ENCODE results near the gene HOXB9. TPM values are rescaled to one million over a fixed set of nuclear protein-coding genes. Genes with fewer than 3 reads are reported as not detected.

HOXB9 gene
- total and polyA plus RNA-seq, 2 donors (not counting 1 experiment from before 2014, with no cell fraction given) = not detected

DNA sequence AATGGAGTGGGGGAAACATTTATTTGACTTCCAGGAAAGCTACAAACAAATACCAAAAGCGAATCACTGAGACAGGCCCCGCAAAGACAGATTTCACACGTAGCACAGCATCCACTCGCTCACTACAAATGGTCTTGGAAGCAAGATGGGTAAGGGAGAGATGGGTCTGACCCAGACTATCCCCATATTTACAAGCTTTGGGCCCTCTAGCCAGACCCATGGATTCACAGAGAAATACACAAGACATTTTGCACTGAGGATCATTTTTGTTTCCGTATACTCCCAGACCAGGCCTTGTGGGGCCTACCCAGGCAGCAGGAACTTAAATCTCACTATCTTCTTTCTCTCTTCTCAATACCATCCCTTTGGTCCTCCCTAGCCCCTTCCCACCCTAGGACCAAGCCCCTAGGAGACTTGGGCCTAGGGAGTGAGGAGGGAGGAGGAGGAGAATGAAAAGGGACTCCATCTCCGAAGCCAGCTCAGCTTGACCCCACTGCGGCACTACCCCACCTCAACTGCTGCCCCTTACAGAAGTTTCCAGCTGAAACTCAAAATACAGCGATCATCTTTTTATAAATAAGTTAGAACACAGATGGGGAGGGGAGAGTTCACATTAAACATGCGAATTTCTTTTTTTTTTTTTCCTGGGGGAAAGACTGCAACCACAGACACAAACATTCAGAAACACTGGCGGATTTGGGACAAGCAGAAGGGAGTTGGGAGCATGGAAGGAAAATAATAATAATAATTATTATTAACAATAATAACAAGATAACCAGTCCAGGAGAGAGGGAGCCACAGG, 34.7 kb downstream of the HOXB9 start:
- Histone ChIP-seq H3K9ac (ENCODE audit: insufficient read depth, low read length) (peak overlapping the region; percentile 94), H3K4me2 (ENCODE audit: extremely low read depth, insufficient read depth, low read length) (peak overlapping the region; percentile 98), H4K20me1 (ENCODE audit: control insufficient read depth, extremely low read depth, insufficient read depth, low read length) (no peaks in the 10 kb centered on the region), H3K4me1 (ENCODE audit: control insufficient read depth, extremely low read depth, insufficient read depth, low read length) (peaks cover 2% of the 10 kb centered on the region), H3K27ac (ENCODE audit: insufficient read depth, low read length) (peak overlapping the region; percentile 98), H2AFZ (ENCODE audit: low read length) (no peak overlapping the region), H3K79me2 (ENCODE audit: control insufficient read depth, insufficient read depth, low read length) (peaks cover 97% of the 10 kb centered on the region), H3K27me3 (ENCODE audit: control insufficient read depth, insufficient read depth, low read length) (no peaks in the 10 kb centered on the region), H3K4me3 (replicated peaks in 1 of 4; ENCODE audit: control extremely low read depth in 1 of 4, insufficient read depth in 1 of 4, low read depth in 3 of 4, low read length in 4 of 4) (peak overlapping the region; percentile 83 to 98 (median 92)), H3K9me3 (ENCODE audit: control insufficient read depth, insufficient read depth, low read depth, low read length) (no peaks in the 10 kb centered on the region), H3K36me3 (ENCODE audit: control insufficient read depth, insufficient read depth, low read length) (peaks cover 4% of the 10 kb centered on the region)
- no peak for TF ChIP-seq EZH2 (IDR thresholded peaks at IDR 0.05; ENCODE audit: low read length, missing control alignments)
- TF ChIP-seq, protein P1, sequence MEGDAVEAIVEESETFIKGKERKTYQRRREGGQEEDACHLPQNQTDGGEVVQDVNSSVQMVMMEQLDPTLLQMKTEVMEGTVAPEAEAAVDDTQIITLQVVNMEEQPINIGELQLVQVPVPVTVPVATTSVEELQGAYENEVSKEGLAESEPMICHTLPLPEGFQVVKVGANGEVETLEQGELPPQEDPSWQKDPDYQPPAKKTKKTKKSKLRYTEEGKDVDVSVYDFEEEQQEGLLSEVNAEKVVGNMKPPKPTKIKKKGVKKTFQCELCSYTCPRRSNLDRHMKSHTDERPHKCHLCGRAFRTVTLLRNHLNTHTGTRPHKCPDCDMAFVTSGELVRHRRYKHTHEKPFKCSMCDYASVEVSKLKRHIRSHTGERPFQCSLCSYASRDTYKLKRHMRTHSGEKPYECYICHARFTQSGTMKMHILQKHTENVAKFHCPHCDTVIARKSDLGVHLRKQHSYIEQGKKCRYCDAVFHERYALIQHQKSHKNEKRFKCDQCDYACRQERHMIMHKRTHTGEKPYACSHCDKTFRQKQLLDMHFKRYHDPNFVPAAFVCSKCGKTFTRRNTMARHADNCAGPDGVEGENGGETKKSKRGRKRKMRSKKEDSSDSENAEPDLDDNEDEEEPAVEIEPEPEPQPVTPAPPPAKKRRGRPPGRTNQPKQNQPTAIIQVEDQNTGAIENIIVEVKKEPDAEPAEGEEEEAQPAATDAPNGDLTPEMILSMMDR (conservative IDR thresholded peaks at IDR 0.05 in 1 of 2, IDR thresholded peaks at IDR 0.05 in 1 of 2; ENCODE audit: low read depth in 1 of 2, low read length in 2 of 2) = no peak
- DNase-seq (ENCODE audit: low read depth in 2 of 2) = peak in 1 of 2 donors; percentile 38

DNA sequence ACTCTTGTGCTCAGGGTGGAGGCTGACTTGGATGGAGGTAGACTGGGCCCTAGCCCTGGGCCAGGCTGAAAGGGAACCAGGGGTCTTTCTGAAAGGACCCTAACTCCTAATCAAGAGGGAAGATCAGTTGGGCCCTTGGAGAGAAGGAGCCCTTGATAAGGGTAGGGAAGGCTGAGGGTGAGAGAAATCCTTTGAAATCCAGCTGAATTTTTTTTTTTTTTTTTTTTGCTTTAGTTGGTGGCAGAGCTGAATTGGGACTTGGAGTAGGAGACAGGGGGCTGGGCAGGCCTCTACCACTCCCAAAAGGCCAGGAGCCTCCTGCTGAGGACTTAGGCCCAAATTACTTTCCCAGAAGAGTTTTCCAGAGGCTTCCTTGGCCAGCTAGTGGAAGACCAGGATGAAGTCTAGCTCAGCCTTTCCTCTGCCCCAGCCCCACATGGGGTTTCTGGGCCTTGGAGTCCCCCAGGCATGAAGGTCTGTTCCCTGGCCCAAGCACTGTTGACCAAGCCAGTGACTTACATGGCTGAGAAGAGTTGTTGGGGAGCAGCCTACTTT, 35.5 kb downstream of the HOXB9 start:
- no peaks in the 10 kb centered on the region for H3K27me3 ChIP-seq (ENCODE audit: control insufficient read depth, insufficient read depth, low read length)
- H3K4me2 ChIP-seq (ENCODE audit: extremely low read depth, insufficient read depth, low read length) = peak overlapping the region; percentile 98
- peaks cover 2% of the 10 kb centered on the region for H3K4me1 ChIP-seq (ENCODE audit: control insufficient read depth, extremely low read depth, insufficient read depth, low read length)
- peaks cover 5% of the 10 kb centered on the region for H3K36me3 ChIP-seq (ENCODE audit: control insufficient read depth, insufficient read depth, low read length)
- no peaks in the 10 kb centered on the region for H4K20me1 ChIP-seq (ENCODE audit: control insufficient read depth, extremely low read depth, insufficient read depth, low read length)
- peaks cover 97% of the 10 kb centered on the region for H3K79me2 ChIP-seq (ENCODE audit: control insufficient read depth, insufficient read depth, low read length)
- no peaks in the 10 kb centered on the region for H3K9me3 ChIP-seq (ENCODE audit: control insufficient read depth, insufficient read depth, low read depth, low read length)
- TF ChIP-seq EZH2 (IDR thresholded peaks at IDR 0.05; ENCODE audit: low read length, missing control alignments) = no peak
- TF ChIP-seq, protein P1 (conservative IDR thresholded peaks at IDR 0.05 in 1 of 2, IDR thresholded peaks at IDR 0.05 in 1 of 2; ENCODE audit: low read depth in 1 of 2, low read length in 2 of 2) = no peak
- H3K27ac ChIP-seq (ENCODE audit: insufficient read depth, low read length) = peak overlapping the region; percentile 98
- H3K9ac ChIP-seq (ENCODE audit: insufficient read depth, low read length) = peak overlapping the region; percentile 94
- no peak overlapping the region for H2AFZ ChIP-seq (ENCODE audit: low read length)
- peak in 1 of 2 donors; percentile 40 for DNase-seq (ENCODE audit: low read depth in 2 of 2)
- H3K4me3 ChIP-seq (replicated peaks in 1 of 4; ENCODE audit: control extremely low read depth in 1 of 4, insufficient read depth in 1 of 4, low read depth in 3 of 4, low read length in 4 of 4) = peak overlapping the region; percentile 83 to 98 (median 92)

DNA sequence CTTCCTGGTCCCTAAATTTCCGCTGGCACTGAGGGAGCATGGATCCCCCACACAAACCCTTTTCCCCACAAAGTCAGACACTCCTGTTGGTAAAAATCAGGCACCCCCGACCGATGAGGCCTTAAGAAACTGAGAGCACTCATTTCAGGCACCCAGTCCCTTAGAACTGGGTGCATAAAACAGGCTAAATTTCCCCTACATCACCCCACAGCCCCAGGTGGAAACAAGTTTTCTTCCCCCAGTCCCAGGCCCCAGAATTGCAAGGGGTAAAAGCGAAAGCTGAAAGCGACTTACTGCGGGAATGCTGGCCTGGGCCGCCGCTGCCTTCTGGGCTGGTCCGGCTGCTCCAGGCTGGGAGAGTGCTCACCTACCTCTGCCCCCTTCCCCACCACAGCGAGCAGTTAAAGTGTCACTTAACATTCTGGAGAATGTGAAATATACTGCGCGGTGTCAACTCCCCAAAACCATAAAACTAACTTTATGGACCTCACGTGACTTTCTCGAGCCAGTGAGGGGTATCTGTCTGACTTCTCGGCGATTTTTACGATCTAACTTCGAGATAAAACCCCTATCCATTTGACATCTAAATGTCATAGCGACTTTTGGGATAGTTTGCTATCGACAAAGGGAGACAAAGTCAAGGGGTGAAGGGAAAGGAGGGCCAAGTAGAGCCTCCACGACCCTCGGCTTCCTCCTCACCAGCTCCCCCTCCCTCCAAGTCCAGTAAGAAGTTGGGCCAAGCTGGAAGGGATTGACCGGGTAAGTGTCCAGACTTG, 36.1 kb downstream of the HOXB9 start, which contains the start of gene HOXB3:
Gene HOXB3, minus strand, starts transcription at position 411 of the 776 bp plus-strand sequence. CDS start 37,767 bp downstream, outside the sequence.
- Histone ChIP-seq H3K4me1 (ENCODE audit: control insufficient read depth, extremely low read depth, insufficient read depth, low read length) (no peaks in the 10 kb centered on the region), H3K27me3 (ENCODE audit: control insufficient read depth, insufficient read depth, low read length) (no peaks in the 10 kb centered on the region), H3K9me3 (ENCODE audit: control insufficient read depth, insufficient read depth, low read depth, low read length) (no peaks in the 10 kb centered on the region), H3K4me2 (ENCODE audit: extremely low read depth, insufficient read depth, low read length) (peak within 1 kb of the TSS; percentile 98), H3K36me3 (ENCODE audit: control insufficient read depth, insufficient read depth, low read length) (peaks cover 5% of the 10 kb centered on the region), H4K20me1 (ENCODE audit: control insufficient read depth, extremely low read depth, insufficient read depth, low read length) (no peaks in the 10 kb centered on the region), H3K79me2 (ENCODE audit: control insufficient read depth, insufficient read depth, low read length) (peaks cover 97% of the 10 kb centered on the region), H3K27ac (ENCODE audit: insufficient read depth, low read length) (peak within 1 kb of the TSS; percentile 98), H2AFZ (ENCODE audit: low read length) (no peak within 1 kb of the TSS), H3K4me3 (replicated peaks in 1 of 4; ENCODE audit: control extremely low read depth in 1 of 4, insufficient read depth in 1 of 4, low read depth in 3 of 4, low read length in 4 of 4) (peak within 1 kb of the TSS; percentile 83 to 98 (median 92)), H3K9ac (ENCODE audit: insufficient read depth, low read length) (peak within 1 kb of the TSS; percentile 94)
- TF ChIP-seq EZH2 (IDR thresholded peaks at IDR 0.05; ENCODE audit: low read length, missing control alignments) = no peak
- TF ChIP-seq, protein P1 (conservative IDR thresholded peaks at IDR 0.05 in 1 of 2, IDR thresholded peaks at IDR 0.05 in 1 of 2; ENCODE audit: low read depth in 1 of 2, low read length in 2 of 2) = no peak
- DNase-seq (ENCODE audit: low read depth in 2 of 2) = peak in 1 of 2 donors; percentile 80

All from fibroblast of lung (primary cell).